ENCODE measurements around the gene FAM83G. TPM values are rescaled to one million over a fixed set of nuclear protein-coding genes. Genes with fewer than 3 reads are reported as not detected.

Gene FAM83G, protein sequence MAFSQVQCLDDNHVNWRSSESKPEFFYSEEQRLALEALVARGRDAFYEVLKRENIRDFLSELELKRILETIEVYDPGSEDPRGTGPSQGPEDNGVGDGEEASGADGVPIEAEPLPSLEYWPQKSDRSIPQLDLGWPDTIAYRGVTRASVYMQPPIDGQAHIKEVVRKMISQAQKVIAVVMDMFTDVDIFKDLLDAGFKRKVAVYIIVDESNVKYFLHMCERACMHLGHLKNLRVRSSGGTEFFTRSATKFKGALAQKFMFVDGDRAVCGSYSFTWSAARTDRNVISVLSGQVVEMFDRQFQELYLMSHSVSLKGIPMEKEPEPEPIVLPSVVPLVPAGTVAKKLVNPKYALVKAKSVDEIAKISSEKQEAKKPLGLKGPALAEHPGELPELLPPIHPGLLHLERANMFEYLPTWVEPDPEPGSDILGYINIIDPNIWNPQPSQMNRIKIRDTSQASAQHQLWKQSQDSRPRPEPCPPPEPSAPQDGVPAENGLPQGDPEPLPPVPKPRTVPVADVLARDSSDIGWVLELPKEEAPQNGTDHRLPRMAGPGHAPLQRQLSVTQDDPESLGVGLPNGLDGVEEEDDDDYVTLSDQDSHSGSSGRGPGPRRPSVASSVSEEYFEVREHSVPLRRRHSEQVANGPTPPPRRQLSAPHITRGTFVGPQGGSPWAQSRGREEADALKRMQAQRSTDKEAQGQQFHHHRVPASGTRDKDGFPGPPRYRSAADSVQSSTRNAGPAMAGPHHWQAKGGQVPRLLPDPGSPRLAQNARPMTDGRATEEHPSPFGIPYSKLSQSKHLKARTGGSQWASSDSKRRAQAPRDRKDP
- total RNA-seq, result 9.7 and 19.8 TPM in 2 replicates

DNA sequence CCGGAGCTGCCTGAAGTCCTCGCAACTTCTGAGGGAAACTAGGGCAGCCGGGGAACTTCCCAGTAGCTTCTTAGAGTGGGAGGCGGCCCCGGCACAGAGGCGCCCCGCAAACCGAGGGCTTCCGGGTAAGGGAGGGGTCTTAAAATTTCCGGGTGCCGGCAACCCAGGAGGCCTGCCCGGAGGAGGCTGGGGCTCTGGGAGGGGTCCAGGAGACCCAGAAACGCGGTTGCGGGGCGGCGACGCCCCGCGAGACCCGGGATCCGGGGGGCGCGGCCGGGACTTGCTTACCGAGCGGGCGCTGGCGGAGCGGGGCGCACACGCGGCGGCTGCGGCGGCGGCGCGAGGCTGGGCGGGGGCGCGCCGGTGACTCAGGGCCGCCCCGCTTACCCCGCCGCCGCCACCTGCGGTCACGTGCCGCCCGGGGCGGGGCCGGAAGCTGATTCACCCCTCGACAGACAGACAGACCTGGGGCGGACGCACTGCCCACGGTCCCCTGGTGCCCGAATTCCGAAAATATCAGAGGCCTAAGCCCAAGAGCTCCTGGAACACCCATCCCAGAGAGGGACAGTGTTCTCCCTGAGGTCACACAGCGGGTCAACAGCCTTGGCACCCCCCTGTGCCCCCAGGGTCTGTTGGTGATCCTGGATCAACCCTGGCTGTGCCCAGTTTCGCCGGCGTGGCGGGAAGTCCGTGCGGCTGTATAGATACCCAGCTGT lies at the start of gene FAM83G:
Gene FAM83G, minus strand, starts transcription at position 344 of the 716 bp plus-strand sequence. CDS start 723 bp downstream, outside the sequence.

DNA sequence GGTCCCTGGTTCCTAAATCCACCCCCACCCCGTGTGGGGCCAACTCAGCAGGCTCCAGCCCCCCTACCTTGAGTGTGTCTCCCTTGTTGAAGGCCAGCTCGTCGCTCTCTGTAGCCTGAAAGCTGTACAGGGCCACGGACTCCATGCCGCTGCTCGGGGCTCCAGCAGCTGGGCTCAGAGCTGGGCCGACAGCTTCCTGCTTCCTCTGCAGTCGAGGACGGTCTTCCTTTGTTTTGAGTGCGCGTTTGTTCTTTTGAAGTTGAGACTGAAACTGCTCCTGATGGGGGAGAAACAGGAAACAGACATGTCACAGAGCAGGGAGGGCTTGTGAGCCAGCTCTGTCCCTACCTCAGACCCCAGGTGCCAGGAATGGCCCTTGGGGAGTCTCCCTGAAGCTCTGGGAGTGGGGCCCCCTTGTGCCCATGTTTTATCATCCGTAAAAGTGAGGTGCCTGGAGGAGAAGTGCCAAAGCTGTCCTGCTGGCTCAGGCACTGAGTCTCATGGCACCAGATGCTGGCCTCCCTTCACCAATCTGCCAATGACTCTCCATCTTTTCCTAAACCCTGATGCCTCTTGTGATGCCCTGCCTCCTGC lies 42.3 kb upstream of the FAM83G start, which contains the start of gene GRAP:
Gene GRAP, minus strand, starts transcription at position 176 of the 594 bp plus-strand sequence. Its CDS starts 31 bp downstream, at position 145.

DNA sequence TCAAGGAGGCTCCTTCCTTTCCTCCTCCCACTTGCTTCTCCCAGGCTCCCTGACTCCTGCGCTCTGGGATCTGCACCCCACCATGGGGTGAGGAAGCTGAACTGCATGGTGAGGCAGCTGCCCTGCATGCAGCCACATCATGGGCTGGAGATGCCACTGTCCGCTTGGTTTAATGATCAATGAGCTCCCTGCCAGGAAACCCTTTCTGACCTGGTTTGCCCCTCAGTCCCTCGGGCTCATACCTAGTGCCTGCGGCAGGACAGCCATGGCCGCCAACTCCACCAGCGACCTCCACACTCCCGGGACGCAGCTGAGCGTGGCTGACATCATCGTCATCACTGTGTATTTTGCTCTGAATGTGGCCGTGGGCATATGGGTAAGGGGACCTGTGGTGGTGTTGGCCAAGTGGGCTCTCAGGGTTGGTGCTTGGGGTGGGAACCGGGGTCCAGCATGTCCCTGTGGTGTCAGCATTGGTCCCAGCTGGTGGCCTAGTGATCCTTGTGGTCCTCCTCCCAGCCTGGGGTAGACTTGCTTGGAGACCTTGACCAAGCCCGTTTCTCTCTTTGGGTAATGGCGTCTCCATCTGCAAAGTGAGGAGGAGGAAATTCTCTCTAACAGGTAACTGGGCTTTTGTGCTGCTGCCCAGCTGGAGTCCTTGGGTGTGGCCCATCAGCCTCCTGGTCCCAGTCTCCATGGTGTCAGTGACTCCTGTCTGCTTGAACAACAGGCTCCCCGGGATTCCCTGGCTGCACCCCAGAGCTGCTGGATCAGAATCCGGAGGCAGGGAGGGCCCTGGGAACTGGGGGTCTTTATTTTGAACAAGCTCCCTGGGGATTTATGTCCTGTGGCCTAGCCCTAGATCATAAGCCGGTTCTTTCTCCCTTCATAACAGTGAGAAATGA lies 52.4 kb downstream of the FAM83G start, which contains the start of gene SLC5A10:
Gene SLC5A10, plus strand, starts transcription at position 225 of the 902 bp plus-strand sequence. Its CDS starts 41 bp downstream, at position 266.

Other genes with a start within 250 kb of the FAM83G start
- 37.9 and 40.0 TPM in 2 replicates for gene TVP23B, start 223.6 kb downstream of the FAM83G start, total RNA-seq
- 23.2 and 26.7 TPM in 2 replicates for gene PRPSAP2, start 146.6 kb downstream of the FAM83G start, total RNA-seq
- gene SLC5A10, start 52.6 kb downstream of the FAM83G start, total RNA-seq, result not detected in 2 replicates
- gene GRAP, start 42.2 kb upstream of the FAM83G start, total RNA-seq, result 0.72 and 2.9 TPM in 2 replicates
- 1.9 TPM in 1 of 2 replicates, not detected in the other for gene GRAPL, start 122.8 kb upstream of the FAM83G start, total RNA-seq
- gene EPN2, start 232.6 kb upstream of the FAM83G start, total RNA-seq, result 15.5 and 20.7 TPM in 2 replicates